ENCODE data around the gene TSPAN18.

TSPAN18 gene

DNA sequence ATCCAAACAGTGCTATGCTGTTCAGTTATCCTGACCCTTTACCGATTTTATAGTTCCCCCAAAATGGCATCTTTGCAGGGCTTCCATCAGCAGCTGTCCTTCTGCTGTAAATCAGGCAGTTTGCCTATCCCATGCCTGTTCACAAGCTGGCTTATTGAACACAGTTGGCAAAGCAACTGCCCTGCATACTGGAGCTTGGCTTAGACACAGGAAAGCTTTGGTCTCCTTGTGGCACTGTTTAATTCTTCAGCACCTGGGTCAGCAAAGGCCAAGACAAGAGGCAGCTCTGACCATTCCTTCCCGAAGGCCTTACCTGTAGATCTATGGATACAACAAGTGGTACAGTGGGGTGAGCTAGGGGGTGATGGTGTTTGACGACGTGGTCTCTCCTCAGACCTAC lies 32.2 kb downstream of the TSPAN18 start:
- no peak for DNase-seq (ENCODE audit: extremely low read depth in 1 of 2, low read depth in 1 of 2)

DNA sequence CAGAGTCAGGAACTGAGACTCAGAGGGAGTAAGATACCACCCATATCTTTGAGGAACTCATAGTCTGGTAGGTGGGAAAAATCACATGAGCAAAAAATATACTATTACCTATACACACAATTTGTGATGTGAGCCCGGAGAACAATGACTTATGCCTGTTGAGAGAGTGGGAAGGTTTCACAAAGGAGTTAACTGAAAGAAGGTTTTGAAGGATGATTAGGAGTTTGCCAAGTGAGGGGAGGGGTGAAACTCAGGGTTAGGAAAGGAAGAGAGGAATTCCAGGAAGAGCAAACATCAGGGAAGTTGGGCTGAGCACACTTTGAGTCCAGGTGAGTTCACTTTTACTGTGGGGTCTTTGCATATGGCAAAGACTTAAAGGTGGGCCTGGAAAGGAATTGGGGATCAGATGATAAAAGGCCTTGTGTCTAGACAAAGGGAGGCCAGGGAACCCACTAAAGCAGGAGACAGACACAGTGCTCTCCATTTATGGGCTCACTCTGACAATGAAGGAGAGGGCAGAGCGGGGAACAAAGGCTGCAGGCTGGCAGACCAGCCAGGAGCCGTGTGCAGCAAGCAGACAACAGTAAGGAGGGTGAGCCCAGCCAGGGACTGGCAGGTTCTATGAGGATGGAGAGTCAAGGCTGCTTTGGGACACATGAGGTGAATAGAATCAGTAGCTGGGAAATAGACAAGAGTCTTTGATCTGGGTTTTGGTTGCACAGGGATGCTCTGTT lies 33.1 kb downstream of the TSPAN18 start:
- DNase-seq (ENCODE audit: extremely low read depth in 1 of 2, low read depth in 1 of 2): no peak

DNA sequence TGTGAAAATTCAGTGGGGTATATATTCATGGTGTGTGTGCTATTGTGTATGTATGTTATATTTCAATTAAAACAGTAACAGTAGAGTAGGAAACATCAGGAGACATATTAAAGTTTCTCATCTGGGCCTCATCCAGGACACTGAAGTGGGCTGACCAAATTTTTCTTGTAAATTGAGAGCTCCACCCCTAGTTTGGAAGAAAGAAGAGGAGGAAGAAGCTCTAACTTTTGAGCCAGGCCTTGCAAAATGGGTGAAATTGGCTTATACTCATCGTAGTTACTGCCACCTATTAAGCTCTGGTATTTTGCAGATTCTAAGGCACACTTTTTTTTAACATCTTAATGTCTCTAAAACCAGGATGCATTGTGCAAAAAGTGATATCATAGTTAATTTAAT lies 33.7 kb downstream of the TSPAN18 start:
- no peak for DNase-seq (ENCODE audit: extremely low read depth in 1 of 2, low read depth in 1 of 2)

DNA sequence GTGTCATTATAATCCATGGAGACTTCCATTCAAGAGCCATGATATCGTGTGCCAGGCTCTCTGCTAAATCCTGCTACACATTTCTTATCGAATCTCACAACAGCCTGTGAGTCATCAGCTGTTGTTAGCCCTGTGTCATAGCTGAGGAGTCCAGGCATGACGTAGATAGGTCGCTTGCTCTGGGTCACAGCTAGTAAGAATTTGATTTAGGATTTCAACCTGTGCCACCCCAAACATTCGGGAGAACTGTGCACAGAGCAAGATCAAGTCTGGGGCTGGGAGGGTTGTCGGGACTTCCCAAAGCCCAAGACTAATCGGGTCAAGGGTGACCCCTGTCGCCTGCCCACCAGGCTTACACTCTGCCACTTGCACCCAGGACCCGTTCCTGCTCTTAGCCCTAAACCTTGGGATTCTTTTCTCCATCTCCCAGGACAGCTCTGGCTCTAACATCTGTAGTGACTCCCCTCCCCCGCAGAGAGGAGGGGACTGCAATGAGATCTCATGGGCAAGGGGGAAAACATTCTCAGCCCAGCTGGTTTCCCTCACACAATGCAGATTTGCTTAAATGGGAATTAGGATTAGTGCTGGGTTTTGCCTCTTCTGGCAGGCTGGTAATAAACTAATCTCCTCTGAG lies 34.3 kb downstream of the TSPAN18 start:
- DNase-seq (ENCODE audit: extremely low read depth in 1 of 2, low read depth in 1 of 2): no peak

DNA sequence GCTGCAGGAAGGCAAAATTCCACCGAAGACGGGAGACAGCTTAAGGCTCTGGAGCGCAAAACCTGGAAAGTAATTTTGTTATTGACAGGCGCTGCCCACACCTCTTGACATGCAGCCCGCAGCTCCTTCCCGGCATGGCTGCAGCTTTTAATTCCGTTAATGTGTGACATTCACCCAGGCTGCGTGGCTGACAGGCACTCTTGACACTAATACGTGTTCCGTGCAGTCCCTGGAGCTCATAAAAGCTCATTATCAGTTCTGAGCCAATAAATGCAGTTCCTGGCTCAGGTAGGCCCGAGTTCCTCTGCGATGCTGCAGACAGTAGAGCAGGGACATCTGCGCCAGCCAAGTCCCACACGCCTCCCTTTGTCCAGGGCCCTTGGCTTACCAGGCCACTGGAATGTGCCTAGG lies 34.8 kb downstream of the TSPAN18 start:
- DNase-seq (ENCODE audit: extremely low read depth in 1 of 2, low read depth in 1 of 2): no peak

DNA sequence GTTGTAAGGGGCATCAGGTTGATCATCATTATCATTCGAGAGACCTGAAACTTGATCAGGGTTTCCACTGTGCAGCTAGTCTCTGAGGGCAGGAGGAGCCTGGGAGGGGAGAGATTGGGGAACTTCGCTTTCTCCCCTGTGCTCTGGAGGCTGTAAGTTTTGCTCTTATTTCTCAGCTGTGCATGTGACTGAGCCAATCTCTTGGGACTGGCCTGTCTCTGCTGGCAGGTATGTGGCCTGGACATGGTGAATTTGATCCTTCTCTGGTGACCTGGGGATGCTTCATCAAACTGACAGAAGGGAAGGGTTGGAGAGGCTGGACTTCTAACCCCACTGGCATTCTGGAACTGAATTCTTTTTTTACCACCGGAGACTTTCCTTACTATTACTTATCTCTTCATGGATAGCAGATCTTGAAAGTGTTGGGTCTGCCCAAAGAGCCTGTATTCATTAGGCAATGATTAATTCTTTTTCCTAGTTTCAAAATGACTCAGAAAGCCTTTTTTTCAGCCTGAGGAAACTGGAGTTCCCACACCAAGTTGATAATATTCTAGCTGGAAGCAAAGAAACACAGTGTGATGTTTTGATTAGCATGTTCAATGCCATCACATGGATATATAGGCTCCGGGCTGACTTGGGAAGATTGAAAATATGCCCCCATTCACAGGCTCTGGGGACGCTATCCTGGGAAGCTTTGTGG lies 36.5 kb downstream of the TSPAN18 start:
- DNase-seq (ENCODE audit: extremely low read depth in 1 of 2, low read depth in 1 of 2): no peak

DNA sequence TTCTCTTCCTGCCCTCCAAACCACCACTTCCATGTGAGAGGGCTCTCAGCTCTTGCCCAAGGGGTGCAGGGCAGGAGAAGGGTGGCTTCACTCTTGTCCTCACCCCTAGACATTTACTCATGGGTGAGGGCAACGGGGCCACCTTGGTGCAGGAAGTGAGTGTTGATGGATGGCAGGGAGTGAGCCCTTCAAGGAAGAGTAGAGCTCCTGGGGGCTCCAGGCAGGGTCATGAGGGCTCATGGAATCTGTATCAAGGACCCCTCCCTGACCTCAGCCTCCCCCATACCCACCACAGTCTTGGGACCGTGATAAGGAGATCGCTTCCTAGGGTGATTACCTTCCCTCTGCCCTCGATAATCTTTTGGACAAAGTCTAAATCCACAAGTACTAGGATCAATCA lies 37.8 kb downstream of the TSPAN18 start:
- DNase-seq (ENCODE audit: extremely low read depth in 1 of 2, low read depth in 1 of 2): no peak

DNA sequence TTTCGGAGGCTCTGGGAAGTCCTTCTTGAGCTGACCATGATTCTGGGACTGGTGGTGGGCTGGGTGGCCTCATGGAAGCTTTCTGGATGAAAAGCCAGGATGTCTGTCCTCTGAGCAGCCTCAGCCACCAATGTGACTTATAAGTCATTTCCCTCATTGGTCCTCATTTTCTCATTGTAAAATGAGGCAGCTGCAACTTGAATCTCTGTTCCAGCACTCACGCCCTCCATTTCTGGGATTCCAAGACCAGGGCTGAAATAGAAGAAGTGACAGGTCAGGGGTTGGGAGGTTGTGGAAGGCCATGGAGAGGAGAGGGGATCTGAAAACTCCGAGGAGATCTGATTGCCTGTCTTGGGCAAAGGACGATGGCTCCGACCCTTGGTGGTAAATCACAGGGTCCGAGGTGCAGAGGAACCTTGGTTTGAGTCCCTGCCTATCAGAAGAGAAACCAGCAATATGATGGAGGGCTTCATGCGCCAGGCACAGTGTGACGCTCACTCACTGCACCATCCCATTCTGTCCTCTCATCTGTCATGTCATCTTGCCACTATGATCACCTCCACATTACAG lies 38.3 kb downstream of the TSPAN18 start:
- DNase-seq (ENCODE audit: extremely low read depth in 1 of 2, low read depth in 1 of 2): no peak

DNA sequence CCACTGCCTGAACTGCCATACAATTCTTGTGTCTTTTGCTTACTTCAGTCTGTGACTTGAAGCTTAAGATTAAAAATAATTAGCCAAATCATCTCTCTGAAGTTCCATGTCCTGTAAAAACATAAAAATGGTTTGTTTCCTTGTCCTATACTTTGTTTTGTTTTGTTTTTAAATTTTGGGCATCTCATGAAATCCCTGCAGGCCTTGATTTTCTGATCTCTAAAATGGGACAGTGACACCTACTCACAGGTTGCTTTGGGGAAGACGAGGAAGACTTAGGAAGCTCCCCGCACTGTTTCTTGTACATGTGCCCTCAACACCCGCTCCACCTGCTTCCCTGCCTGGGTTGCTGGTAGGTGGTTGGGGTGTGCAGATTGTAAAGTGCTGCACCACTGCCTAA lies 38.9 kb downstream of the TSPAN18 start:
- no peak for DNase-seq (ENCODE audit: extremely low read depth in 1 of 2, low read depth in 1 of 2)

DNA sequence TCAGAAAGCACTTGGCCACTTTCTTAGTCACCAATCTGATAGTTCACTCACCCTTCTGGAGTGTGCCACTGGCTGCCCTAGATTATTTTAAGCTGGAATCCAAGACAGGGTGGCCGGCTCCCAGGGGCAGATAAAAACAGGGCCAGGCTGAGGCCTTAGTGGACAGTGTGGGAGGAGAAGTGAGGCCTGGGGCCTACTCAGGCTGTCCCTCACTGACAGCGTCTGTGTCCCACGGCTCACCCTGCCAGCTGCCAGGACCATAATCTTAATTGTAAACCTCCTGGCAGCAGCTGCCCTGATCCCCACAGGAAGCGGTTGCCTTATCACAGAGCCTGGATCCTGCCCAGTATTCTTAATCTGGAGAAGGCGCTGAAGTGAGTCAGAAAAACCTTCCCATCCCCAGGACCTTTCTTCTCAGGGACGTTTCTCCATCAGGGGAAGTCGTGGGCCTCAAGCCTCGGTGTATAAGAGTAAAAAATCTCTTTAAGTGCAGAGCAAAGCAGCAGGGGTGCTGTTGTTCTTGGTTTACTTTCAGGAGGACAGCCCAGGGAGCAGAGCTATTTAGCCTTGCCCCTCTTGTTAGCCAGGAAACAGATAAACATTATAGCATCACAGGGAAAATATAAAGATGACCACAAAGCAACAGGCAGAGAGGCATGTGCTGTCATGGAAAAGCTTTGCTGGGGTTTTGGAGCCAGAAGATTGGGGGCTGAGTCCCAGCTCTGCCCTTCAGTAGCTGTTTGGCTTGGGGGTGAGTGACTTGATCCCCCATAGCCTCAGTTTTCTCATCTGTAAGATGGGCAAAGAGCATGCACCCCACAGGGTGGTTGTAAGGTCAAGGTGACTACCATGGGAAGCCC lies 39.6 kb downstream of the TSPAN18 start:
- DNase-seq (ENCODE audit: extremely low read depth in 1 of 2, low read depth in 1 of 2): no peak

DNA sequence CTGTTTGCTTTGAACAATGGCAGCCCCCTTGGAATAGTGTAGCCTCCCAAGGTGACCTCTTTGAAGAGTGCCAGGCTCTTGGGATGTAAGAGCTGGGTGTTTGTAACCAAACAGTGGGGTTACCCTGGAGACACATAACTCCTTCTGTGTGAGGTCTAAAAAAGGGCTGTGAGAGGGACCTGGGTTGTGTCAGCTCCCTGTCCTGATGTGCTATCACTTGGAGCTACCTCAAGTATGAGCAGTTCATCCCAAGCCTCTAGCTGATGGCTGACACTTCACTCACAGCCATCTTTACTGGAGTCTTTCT lies 40.2 kb downstream of the TSPAN18 start:
- no peak for DNase-seq (ENCODE audit: extremely low read depth in 1 of 2, low read depth in 1 of 2)

DNA sequence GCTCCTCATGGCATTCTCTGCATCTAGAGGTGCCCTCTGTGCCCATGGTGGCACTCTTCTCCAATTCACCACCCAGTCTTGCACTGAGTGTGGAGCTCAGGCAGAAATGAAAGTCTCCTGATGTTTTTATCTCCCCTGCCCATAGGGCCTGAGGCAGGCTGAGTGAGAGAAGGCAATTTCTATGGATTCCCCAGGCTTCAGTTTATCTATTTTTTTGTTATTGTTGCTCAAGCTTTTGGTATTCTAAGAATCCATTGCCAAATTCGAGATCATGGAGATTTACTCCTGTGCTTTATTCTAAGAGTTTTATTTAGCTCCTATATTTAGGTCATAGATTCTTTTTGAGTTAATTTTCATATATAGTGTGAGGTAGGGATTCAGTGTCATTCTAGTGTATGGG lies 40.7 kb downstream of the TSPAN18 start:
- DNase-seq (ENCODE audit: extremely low read depth in 1 of 2, low read depth in 1 of 2): no peak

DNA sequence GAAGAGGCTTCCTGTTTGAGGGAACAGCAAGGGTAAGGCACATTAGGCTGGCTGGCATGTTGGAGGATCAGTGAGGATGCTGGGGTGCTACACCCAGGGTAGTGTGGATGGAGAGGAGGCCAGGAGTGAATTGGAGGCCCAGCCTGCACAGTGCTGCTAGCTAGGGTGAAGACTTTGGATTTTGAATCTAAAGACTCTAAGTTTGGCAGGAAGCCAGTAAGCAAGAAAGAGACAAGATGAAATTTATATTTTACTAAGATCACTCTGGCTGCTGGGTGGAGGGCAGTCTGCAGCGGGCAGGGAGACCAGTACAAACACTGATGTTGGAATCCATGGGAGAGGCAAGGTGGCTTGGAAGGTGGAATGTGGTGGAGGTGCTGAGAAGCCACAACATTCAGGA lies 43.6 kb downstream of the TSPAN18 start:
- DNase-seq (ENCODE audit: extremely low read depth in 1 of 2, low read depth in 1 of 2): no peak

DNA sequence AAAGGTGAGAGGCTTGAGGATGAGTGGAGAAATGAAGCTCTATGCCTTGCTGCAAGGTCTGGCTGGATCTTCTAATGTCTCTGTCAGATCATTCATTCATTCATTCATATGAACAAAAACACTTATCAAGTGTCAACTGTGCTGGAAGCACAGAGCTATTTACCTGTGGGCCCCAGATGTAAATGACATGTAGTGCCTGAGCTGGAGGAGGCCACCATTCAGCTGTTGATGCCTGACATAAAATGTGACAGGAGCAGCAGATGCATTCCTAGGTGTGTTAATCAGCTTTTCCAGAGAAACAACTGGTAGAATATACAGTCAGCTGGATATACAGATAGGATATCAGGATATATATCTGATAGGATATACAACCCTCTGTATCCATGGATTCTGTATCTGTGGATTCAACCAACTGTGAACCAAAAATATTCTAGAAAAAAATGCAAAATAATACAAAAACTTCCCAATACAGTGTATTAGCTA lies 44.5 kb downstream of the TSPAN18 start:
- no peak for DNase-seq (ENCODE audit: extremely low read depth in 1 of 2, low read depth in 1 of 2)

DNA sequence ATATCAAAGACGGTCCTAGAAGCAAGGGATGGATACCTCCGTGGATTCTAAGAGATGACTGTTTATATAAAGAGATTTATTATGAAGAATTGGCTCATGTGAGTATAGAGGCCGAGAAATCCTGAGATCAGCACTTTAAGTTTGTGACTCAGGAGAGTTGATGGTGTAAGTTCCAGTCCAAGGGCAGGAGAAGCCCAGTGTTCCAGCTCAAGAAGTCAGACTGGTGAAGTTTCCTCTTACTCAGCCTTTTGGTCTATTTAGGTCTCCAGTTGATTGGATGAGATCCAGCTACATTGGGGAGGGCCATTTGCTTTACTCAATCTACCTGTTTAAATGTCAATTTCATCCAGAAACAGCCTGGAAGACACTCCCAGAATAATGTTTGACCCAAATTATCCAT lies 45.1 kb downstream of the TSPAN18 start:
- no peak for DNase-seq (ENCODE audit: extremely low read depth in 1 of 2, low read depth in 1 of 2)

DNA sequence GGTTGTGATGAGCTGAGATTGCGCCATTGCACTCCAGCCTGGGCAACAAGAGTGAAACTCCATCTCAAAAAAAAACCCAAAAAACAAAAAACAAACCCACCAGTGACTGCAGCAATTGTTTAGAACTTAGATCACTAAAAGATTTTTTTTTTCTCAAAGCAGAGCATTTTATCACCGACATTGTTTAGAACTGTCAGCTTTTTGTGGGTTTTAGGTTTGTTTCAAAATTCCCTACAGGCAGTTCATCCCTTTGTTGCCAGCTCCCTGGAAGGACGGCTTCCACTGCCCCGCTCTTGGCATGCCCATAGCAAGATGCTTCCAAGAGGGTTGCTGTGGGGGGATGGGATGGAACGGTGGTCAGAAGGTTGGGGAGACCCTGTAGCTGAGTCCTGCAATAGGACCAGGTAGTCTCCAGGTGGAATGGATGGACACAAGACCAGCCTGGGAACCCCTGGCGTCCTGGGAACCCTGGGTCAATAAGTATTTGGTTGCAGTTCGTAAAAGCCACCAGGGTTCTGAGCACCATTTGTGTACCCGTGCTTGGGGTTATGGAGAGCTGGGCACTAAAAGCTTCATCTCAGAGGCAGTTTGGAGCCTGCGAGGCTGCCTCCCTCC lies 46.7 kb downstream of the TSPAN18 start:
- no peak for DNase-seq (ENCODE audit: extremely low read depth in 1 of 2, low read depth in 1 of 2)

DNA sequence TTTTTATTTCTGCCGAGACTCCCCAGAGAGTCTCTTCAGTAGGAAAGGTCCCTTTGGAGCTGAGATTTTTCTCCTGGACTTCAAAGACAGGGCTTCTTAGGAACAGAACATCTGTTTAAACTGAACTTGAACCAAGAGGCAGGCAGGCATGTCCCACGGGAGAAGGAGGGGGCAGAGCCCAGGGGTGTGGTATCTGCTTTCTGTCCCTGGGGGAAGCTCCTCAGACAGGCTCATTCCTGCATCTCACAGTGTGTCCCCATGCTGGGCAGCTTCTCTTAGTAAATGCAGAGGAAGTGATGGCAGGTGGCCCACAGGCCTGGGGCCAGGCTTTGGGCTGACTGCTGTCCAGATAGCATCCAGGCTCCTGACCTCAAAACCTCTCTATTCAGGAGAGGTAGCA lies 47.3 kb downstream of the TSPAN18 start:
- no peak for DNase-seq (ENCODE audit: extremely low read depth in 1 of 2, low read depth in 1 of 2)

DNA sequence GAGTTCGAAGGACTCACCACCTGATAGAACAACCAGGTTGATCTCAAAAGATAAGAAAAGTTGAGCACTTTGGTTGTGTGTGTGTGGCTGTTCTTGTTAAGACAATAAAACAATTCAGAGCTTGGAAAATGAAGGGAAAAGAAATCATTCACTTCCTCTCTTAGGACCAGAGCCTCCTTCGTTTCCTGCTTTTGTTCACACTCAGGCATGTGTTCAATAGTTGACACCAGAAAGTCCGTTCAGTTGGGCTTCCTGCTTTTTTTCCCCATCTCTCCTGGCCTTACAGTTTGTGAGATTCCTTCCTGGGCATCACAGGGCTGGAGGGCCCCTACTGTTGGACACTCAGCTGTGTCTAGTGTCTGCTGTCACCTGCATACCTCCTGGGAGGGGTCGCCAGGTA lies 48.0 kb downstream of the TSPAN18 start:
- no peak for DNase-seq (ENCODE audit: extremely low read depth in 1 of 2, low read depth in 1 of 2)

DNA sequence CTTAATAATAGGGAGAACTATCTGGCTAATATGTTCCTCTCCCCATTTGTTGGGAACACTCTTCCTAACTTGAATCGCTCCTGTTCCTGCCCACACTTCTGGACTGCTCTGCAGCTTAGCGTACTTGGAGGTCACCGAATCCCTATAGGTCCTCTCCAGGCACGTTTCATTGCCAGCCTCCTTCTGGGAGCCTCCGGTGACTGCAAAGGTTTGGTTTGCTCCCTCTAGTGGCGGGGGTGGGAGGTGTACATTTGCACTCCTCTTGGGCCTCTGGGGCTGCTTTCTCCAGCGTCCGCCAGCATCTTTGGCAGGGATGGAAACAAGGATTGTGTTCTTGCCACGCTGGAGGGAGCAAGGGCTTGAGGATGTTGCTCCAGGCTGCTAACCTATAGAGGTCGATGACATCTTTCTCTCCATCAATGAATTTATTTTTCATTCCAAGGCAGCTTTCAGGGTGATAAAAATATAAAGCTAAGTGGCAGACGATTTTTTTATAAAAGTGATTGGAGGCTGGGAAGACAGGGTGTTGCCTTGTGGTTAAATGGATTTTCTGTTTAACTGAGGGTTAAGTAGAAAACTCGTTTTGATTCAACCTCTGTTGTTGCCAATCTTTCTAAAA lies 48.7 kb downstream of the TSPAN18 start:
- peak; percentile 17 to 52 for DNase-seq (ENCODE audit: extremely low read depth in 1 of 2, low read depth in 1 of 2)

DNA sequence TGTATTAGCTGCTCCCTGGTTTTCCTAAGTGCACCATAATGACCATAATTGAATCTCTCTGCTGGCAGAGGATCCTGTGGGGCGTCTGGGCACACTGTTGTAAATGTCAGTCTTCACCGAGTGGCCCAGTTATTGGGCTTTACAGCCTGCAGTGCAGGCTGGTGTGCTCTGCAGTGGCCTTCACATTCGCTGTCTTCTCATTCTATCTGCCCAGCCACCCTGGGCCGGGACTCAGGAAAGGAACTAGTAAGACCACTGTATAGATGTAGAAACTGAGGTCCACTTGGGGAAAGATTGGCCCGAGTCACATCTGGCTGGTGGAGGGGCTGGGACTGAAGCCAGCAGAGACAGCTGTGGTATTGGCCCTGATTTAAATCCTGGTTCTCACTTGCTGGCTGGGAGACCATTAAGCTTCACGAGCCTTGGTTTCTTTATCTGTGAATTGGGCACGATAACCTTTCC lies 49.3 kb downstream of the TSPAN18 start:
- no peak for DNase-seq (ENCODE audit: extremely low read depth in 1 of 2, low read depth in 1 of 2)
